K562 (cell line): Measurements from ENCODE around the gene FANCG. TPM values are rescaled to one million over a fixed set of nuclear protein-coding genes. Genes with fewer than 3 reads are reported as not detected.

Experiments
- CXXC5 ChIP-seq: fragments of 250-450 bp; sonication (Bioruptor Pico); IDR thresholded peaks from 2 replicates; pipeline ENCODE4 v1.8.0; 2022; ENCODE audit warnings: inconsistent platforms, mild to moderate bottlenecking, moderate library complexity
- E2F1 ChIP-seq: sonication (generic); formaldehyde crosslinking; IDR thresholded peaks from 2 replicates; pipeline ENCODE4 v1.8.1; 2023; ENCODE audit warnings: mild to moderate bottlenecking, missing genetic modification reagents, moderate library complexity
- ELF4 ChIP-seq: fragments of 450-650 bp; formaldehyde crosslinking; IDR thresholded peaks from 2 replicates; pipeline ENCODE4 v1.4.0; 2022; ENCODE audit warnings: missing genetic modification characterization
- EP400 ChIP-seq: fragments of 450-650 bp; IDR thresholded peaks from 2 replicates; pipeline ENCODE4 v1.6.1; 2017; ENCODE audit warnings: antibody characterized with exemption, mild to moderate bottlenecking, moderate library complexity
- GTF3C2 ChIP-seq: IDR thresholded peaks from 3 replicates; pipeline ENCODE4 v1.6.1; 2011; ENCODE audit warnings: borderline replicate concordance, mild to moderate bottlenecking, moderate library complexity; ENCODE audit not compliant: insufficient read length; ENCODE audit errors: extremely low read depth
- HDAC1 ChIP-seq, 2 experiments: fragments of 450-650 bp; IDR thresholded peaks; 2 replicates each; pipeline ENCODE4 v1.6.1; 2016 to 2017; ENCODE audit warnings: inconsistent platforms in 1 of 2, mild to moderate bottlenecking in 1 of 2, moderate library complexity in 1 of 2
- HDAC8 ChIP-seq: fragments of 450-650 bp; IDR thresholded peaks from 2 replicates; pipeline ENCODE4 v1.6.1; 2016; ENCODE audit warnings: mild to moderate bottlenecking, missing genetic modification characterization, moderate library complexity, missing compliant biosample characterization
- HEY1 ChIP-seq: fragments of 250-450 bp; sonication (Bioruptor Pico); IDR thresholded peaks from 2 replicates; pipeline ENCODE4 v1.5.0; 2020; ENCODE audit warnings: mild to moderate bottlenecking, moderate library complexity, borderline replicate concordance
- HMG20B ChIP-seq: fragments of 250-450 bp; sonication (Bioruptor Pico); IDR thresholded peaks from 2 replicates; pipeline ENCODE4 v1.5.0; 2021; ENCODE audit warnings: mild to moderate bottlenecking
- HNRNPK ChIP-seq: fragments of 200-400 bp; formaldehyde crosslinking; IDR thresholded peaks from one replicate; pipeline ENCODE4 v1.6.1; 2018; ENCODE audit warnings: mild to moderate bottlenecking, low read depth, low read length; ENCODE audit not compliant: poor library complexity, severe bottlenecking
- HNRNPLL ChIP-seq: fragments of 200-400 bp; formaldehyde crosslinking; IDR thresholded peaks from 2 replicates; pipeline ENCODE4 v1.6.1; 2017; ENCODE audit warnings: low read length, low read depth, mild to moderate bottlenecking; ENCODE audit not compliant: poor library complexity, severe bottlenecking
- KHSRP ChIP-seq: fragments of 450-650 bp; IDR thresholded peaks from 2 replicates; pipeline ENCODE4 v1.6.1; 2017
- MNT ChIP-seq, 2 experiments: fragments of 450-650 bp; conservative IDR thresholded peaks; 2 replicates each; pipeline ENCODE4 v1.6.1; 2017; ENCODE audit warnings: mild to moderate bottlenecking in 2 of 2, moderate library complexity in 2 of 2
- PRMT5 ChIP-seq: sonication (generic); formaldehyde crosslinking; IDR thresholded peaks from 2 replicates; pipeline ENCODE4 v1.5.0; 2020; ENCODE audit warnings: missing genetic modification reagents
- SLC30A9 ChIP-seq: fragments of 250-450 bp; sonication (Bioruptor Pico); IDR thresholded peaks from 2 replicates; pipeline ENCODE4 v1.8.0; 2022; ENCODE audit warnings: mild to moderate bottlenecking, moderate library complexity
- SMARCA5 ChIP-seq: fragments of 450-650 bp; IDR thresholded peaks from 2 replicates; pipeline ENCODE4 v1.6.1; 2016
- SMARCB1 ChIP-seq: IDR thresholded peaks from 2 replicates; pipeline ENCODE4 v1.6.1; 2011; ENCODE audit warnings: improper control_type of control experiment, low read depth; ENCODE audit not compliant: insufficient read length
- TCF3 ChIP-seq: sonication (generic); formaldehyde crosslinking; IDR thresholded peaks from 2 replicates; pipeline ENCODE4 v1.4.0; 2020; ENCODE audit warnings: mild to moderate bottlenecking, missing genetic modification reagents
- THAP12 ChIP-seq: fragments of 250-450 bp; sonication (Bioruptor Pico); IDR thresholded peaks from 2 replicates; pipeline ENCODE4 v1.9.0; 2021; ENCODE audit warnings: mild to moderate bottlenecking, inconsistent platforms
- ZNF668 ChIP-seq: fragments of 250-450 bp; sonication (Bioruptor Pico); IDR thresholded peaks from 2 replicates; pipeline ENCODE4 v1.8.0; 2022; ENCODE audit warnings: mild to moderate bottlenecking, inconsistent platforms
- polyA plus RNA-seq, 8 experiments: library from polyadenylated mRNA; depleted of rRNA in 4 of 8; stranded (reverse) in 5 of 8; unstranded in 3 of 8; fragments of >200 nt; fragmentation: Nextera tagmentation in 2 of 8; fragmentation: Illumina TruSeq in 1 of 8; extraction: Ambion mirVana in 2 of 8; extraction: Trizol in 1 of 8; gene quantifications; 2 replicates each; pipeline versions ENCODE4 v1.2.1 to v1.2.3, GENCODE V29; 2011 to 2014; ENCODE audit warnings: inconsistent platforms in 1 of 8, missing spikeins in 1 of 8
- total RNA-seq, 7 experiments: library from RNA; depleted of rRNA in 6 of 7; stranded (reverse); fragments of >200 nt in 6 of 7; fragmentation: Illumina TruSeq in 2 of 7; extraction: Trizol in 2 of 7; gene quantifications; 2 replicates each; pipeline versions ENCODE4 v1.2.1 to v1.2.3, GENCODE V29; 2011 to 2021; ENCODE audit warnings: low replicate concordance in 1 of 7

Gene FANCG
- total and polyA plus RNA-seq, 9 of the 15 experiments (the other 6 are each of a cell fraction or from before 2014, with no cell fraction given): 7.5 to 43.9 (median 31.0) TPM

GRCh38 chr9:35111001-35111933, 31.5 kb upstream of the FANCG start (continued):
- TF ChIP-seq HEY1 (no peak), GTF3C2 (no peak), HDAC8 (tag) (no peak), ELF4 (CRISPR knock-in tag) (no peak), E2F1 (CRISPR knock-in tag) (no peak), EP400 (no peak), HNRNPLL (no peak), SMARCB1 (no peak), TCF3 (no peak), HNRNPK (peak; percentile 63), THAP12 (CRISPR knock-in tag) (no peak), KHSRP (no peak), HDAC1 (IDR thresholded peaks at IDR 0.05) (peak in 1 of 2 experiments; percentile 24; a peak in 1 of 4 replicates), MNT (conservative IDR thresholded peaks at IDR 0.05) (peak in 1 of 2 experiments; percentile 68; a peak in 2 of 4 replicates), SLC30A9 (no peak), ZNF668 (CRISPR knock-in tag) (no peak), HMG20B (no peak), PRMT5 (no peak), SMARCA5 (no peak), CXXC5 (CRISPR knock-in tag) (peak; percentile 53; the same call in 1 of the 2 replicates)
